K562 (cell line): ENCODE measurements around the gene SDK1. TPM values are rescaled to one million over a fixed set of nuclear protein-coding genes. Genes with fewer than 3 reads are reported as not detected.

Source experiments
- ATAC-seq: fragments of 200-7000 bp; cut with Tn5 transposase; 3 replicates; pipeline ENCODE4 v1.9.1; 2020; ENCODE audit warnings: moderate library complexity
- BruUV-seq: library from RNA; stranded (reverse); fragments of 400-500 nt; replicated peaks from 2 replicates; lab custom pipeline; 2021; lab: Mats Ljungman, UMichigan
- CTCF ChIA-PET: fragments of 300-600 bp; formaldehyde crosslinking; extraction: SDS; loops from one replicate; lab custom pipeline; 2021; ENCODE audit warnings: low intra/inter-chr PET ratio; lab: Yijun Ruan, JAX
- POLR2A ChIA-PET: fragments of 300-600, 350-650 bp; sonication (Branson Sonifier 250); formaldehyde crosslinking; extraction: SDS; loops from one replicate; lab custom pipeline; 2021; ENCODE audit warnings: antibody characterized with exemption, inconsistent platforms; lab: Yijun Ruan, JAX
- DNase-seq, 4 experiments: peaks; one replicate each; pipeline versions ENCODE4 v3.0.0 to v3.0.0-alpha.2; 2011 to 2018; ENCODE audit warnings: low spot score in 3 of 4, mixed read lengths in 3 of 4; ENCODE audit errors: extremely low read depth in 1 of 4
- FAIRE-seq: peaks from 2 replicates; lab custom pipeline; 2011; peaks lifted over from hg19 to GRCh38; lab: Jason Lieb, UNC
- H2AFZ ChIP-seq: 2 replicates; pipeline ENCODE4 v1.6.0; 2011; ENCODE audit warnings: low read depth, low read length, control low read depth, inconsistent platforms
- H3K27ac ChIP-seq: fragments of 200-600 bp; 3 replicates; pipeline ENCODE4 v1.8.0; 2011; ENCODE audit warnings: low read depth, mild to moderate bottlenecking, control low read depth, inconsistent platforms, low read length, moderate library complexity, mixed read lengths; ENCODE audit errors: extremely low read depth
- H3K27me3 ChIP-seq, 2 experiments: fragments of 300-600 bp in 1 of 2; 2 replicates in 1 of 2; 3 replicates in 1 of 2; pipeline versions ENCODE4 v1.6.0 to v1.8.0; 2011; ENCODE audit warnings: inconsistent platforms in 2 of 2, low read length in 2 of 2, mild to moderate bottlenecking in 1 of 2, mixed read lengths in 1 of 2, moderate library complexity in 1 of 2; ENCODE audit not compliant: control insufficient read depth in 2 of 2, insufficient read depth in 2 of 2
- H3K36me3 ChIP-seq: fragments of 300-600 bp; 3 replicates; pipeline ENCODE4 v1.8.0; 2011; ENCODE audit warnings: mild to moderate bottlenecking, low read length, inconsistent platforms; ENCODE audit not compliant: control insufficient read depth, insufficient read depth
- H3K4me1 ChIP-seq, 2 experiments: fragments of 200-600 bp in 1 of 2; replicated peaks in 1 of 2; 2 replicates in 1 of 2; 3 replicates in 1 of 2; pipeline versions ENCODE4 v1.5.1 to v1.8.0; 2011; ENCODE audit warnings: inconsistent platforms in 2 of 2, low read length in 2 of 2, mild to moderate bottlenecking in 1 of 2, mixed read lengths in 1 of 2, moderate library complexity in 1 of 2; ENCODE audit not compliant: control insufficient read depth in 2 of 2, insufficient read depth in 2 of 2
- H3K4me2 ChIP-seq: 2 replicates; pipeline ENCODE4 v1.6.1; 2011; ENCODE audit warnings: low read length, control low read depth, inconsistent platforms, mixed read lengths; ENCODE audit not compliant: insufficient read depth
- H3K4me3 ChIP-seq: fragments of 200-600 bp; sonication (generic), shearing (Covaris generic); 2 replicates; pipeline ENCODE4 v1.5.1; 2016; ENCODE audit warnings: control low read depth, inconsistent platforms
- H3K79me2 ChIP-seq: fragments of 200-600 bp; 3 replicates; pipeline ENCODE4 v1.8.0; 2011; ENCODE audit warnings: low read length, inconsistent platforms; ENCODE audit not compliant: control insufficient read depth, insufficient read depth
- H3K9ac ChIP-seq, 2 experiments: 2 replicates each; pipeline versions ENCODE4 v1.6.0 to v1.6.1; 2011; ENCODE audit warnings: low read depth in 2 of 2, low read length in 2 of 2, control low read depth in 1 of 2, inconsistent platforms in 1 of 2, mild to moderate bottlenecking in 1 of 2, mixed read lengths in 1 of 2; ENCODE audit not compliant: insufficient read depth in 1 of 2
- H3K9me1 ChIP-seq: one replicate; pipeline ENCODE4 v1.6.0; 2011; ENCODE audit warnings: inconsistent platforms, mild to moderate bottlenecking, low read length, moderate library complexity; ENCODE audit not compliant: control insufficient read depth, insufficient read depth
- H3K9me3 ChIP-seq: replicated peaks from 2 replicates; pipeline ENCODE4 v1.5.1; 2011; ENCODE audit warnings: low read depth, low read length, inconsistent platforms; ENCODE audit not compliant: control insufficient read depth, insufficient read depth
- H4K20me1 ChIP-seq: replicated peaks from 2 replicates; pipeline ENCODE4 v1.6.1; 2011; ENCODE audit warnings: low read length, inconsistent platforms, mixed read lengths; ENCODE audit not compliant: control insufficient read depth, insufficient read depth
- KAT2B ChIP-seq: IDR thresholded peaks from one replicate; pipeline ENCODE4 v1.6.1; 2012; ENCODE audit warnings: low read depth, mild to moderate bottlenecking, control low read depth, inconsistent platforms, low read length, moderate library complexity
- MCM7 ChIP-seq, 2 experiments: fragments of 450-650 bp; IDR thresholded peaks; 2 replicates each; pipeline ENCODE4 v1.6.1; 2016 to 2018
- NONO ChIP-seq, 2 experiments: fragments of 200-400 bp in 1 of 2; fragments of 450-650 bp in 1 of 2; formaldehyde crosslinking in 1 of 2; IDR thresholded peaks; 2 replicates each; pipeline ENCODE4 v1.6.1; 2017; ENCODE audit warnings: low read depth in 2 of 2, mild to moderate bottlenecking in 2 of 2, moderate library complexity in 2 of 2, low read length in 1 of 2
- POLR2AphosphoS5 ChIP-seq: IDR thresholded peaks from 2 replicates; pipeline ENCODE4 v1.6.1; 2011; ENCODE audit warnings: mild to moderate bottlenecking, low read depth, low read length, moderate library complexity; ENCODE audit not compliant: control insufficient read depth, insufficient read depth
- RERE ChIP-seq: sonication (generic); formaldehyde crosslinking; IDR thresholded peaks from 2 replicates; pipeline ENCODE4 v1.8.0; 2023; ENCODE audit warnings: missing genetic modification reagents, mild to moderate bottlenecking, borderline replicate concordance
- SMARCB1 ChIP-seq: IDR thresholded peaks from 2 replicates; pipeline ENCODE4 v1.6.1; 2011; ENCODE audit warnings: improper control_type of control experiment, low read depth; ENCODE audit not compliant: insufficient read length
- ZEB2 ChIP-seq: fragments of 450-650 bp; IDR thresholded peaks from 2 replicates; pipeline ENCODE4 v1.6.1; 2016
- ZNF507 ChIP-seq: conservative IDR thresholded peaks from 2 replicates; pipeline ENCODE4 v1.6.1; 2017; ENCODE audit warnings: missing genetic modification characterization, missing compliant biosample characterization
- ZNF780A ChIP-seq: fragments of 250-450 bp; sonication (Bioruptor Pico); IDR thresholded peaks from 2 replicates; pipeline ENCODE4 v1.5.0; 2021; ENCODE audit warnings: mild to moderate bottlenecking
- WGBS: fragments of 100-300 bp; shearing (Covaris generic); methylation state at CpG from one replicate; pipeline ENCODE4 v1.1.6; 2016; ENCODE audit warnings: low coverage, mixed read lengths; ENCODE audit not compliant: insufficient coverage; ENCODE audit errors: missing lambda C conversion rate; 5-methylcytosine and 5-hydroxymethylcytosine counted together
- in situ Hi-C: fragments of 300-500 bp; cut with MboI; formaldehyde crosslinking; loops from 4 replicates; pipeline ENCODE4 v1.15.0; 2018; ENCODE audit warnings: inconsistent platforms, mixed read lengths
- intact Hi-C: fragments of 100-400 bp; cut with micrococcal nuclease; formaldehyde crosslinking; loops from 2 replicates; pipeline ENCODE4 v1.14.2; 2022
- polyA plus RNA-seq, 8 experiments: library from polyadenylated mRNA; depleted of rRNA in 4 of 8; stranded (reverse) in 5 of 8; unstranded in 3 of 8; fragments of >200 nt; fragmentation: Nextera tagmentation in 2 of 8; fragmentation: Illumina TruSeq in 1 of 8; extraction: Ambion mirVana in 2 of 8; extraction: Trizol in 1 of 8; gene quantifications; 2 replicates each; pipeline versions ENCODE4 v1.2.1 to v1.2.3, GENCODE V29; 2011 to 2014; ENCODE audit warnings: inconsistent platforms in 1 of 8, missing spikeins in 1 of 8
- total RNA-seq, 7 experiments: library from RNA; depleted of rRNA in 6 of 7; stranded (reverse); fragments of >200 nt in 6 of 7; fragmentation: Illumina TruSeq in 2 of 7; extraction: Trizol in 2 of 7; gene quantifications; 2 replicates each; pipeline versions ENCODE4 v1.2.1 to v1.2.3, GENCODE V29; 2011 to 2021; ENCODE audit warnings: low replicate concordance in 1 of 7

Gene SDK1
- total and polyA plus RNA-seq, 9 of the 15 experiments (the other 6 are each of a cell fraction or from before 2014, with no cell fraction given), result 0.16 TPM; not detected in 8

- no peaks in the 10 kb centered on the region for H3K36me3 ChIP-seq
- TF ChIP-seq ZNF507, result no peak
- no peak for TF ChIP-seq POLR2AphosphoS5
- no peak for TF ChIP-seq MCM7 (IDR thresholded peaks at IDR 0.05)
- TF ChIP-seq NONO (IDR thresholded peaks at IDR 0.05; ENCODE audit: low read depth in 2 of 2, low read length in 1 of 2), result no peak
- TF ChIP-seq KAT2B, result no peak
- TF ChIP-seq ZEB2, result no peak
- TF ChIP-seq SMARCB1, result no peak
- TF ChIP-seq ZNF780A, result no peak
- TF ChIP-seq RERE, result no peak
- DNase-seq, result no peak
- in situ Hi-C loops (no loop called here), intact Hi-C loops (no loop called here)
- no peak for FAIRE-seq
- H3K79me2 ChIP-seq, result no peaks in the 10 kb centered on the region
- no peak for ATAC-seq
- no peaks in the 10 kb centered on the region for H3K4me1 ChIP-seq
- H3K27ac ChIP-seq, result no peak overlapping the region
- no TSS peak for BruUV-seq
- POLR2A ChIA-PET, result no interaction called here
- no peak overlapping the region for H3K4me2 ChIP-seq
- peaks cover 0 to 52% of the 10 kb centered on the region in 2 experiments; a peak in 4 of 5 replicates for H3K27me3 ChIP-seq
- CTCF ChIA-PET, result no interaction called here
- peaks cover 3% of the 10 kb centered on the region; the same call in 1 of the 2 replicates for H4K20me1 ChIP-seq
- H3K9ac ChIP-seq, result no peak overlapping the region
- H3K9me1 ChIP-seq, result no peaks in the 10 kb centered on the region
- no peak overlapping the region for H2AFZ ChIP-seq
- WGBS, result 0% methylated on average over 7 of the region's 7 CpGs
- H3K9me3 ChIP-seq, result no peaks in the 10 kb centered on the region
- no peak overlapping the region for H3K4me3 ChIP-seq
These were observed 769.2 kb downstream of the SDK1 start for GRCh38 chr7:4070214-4070613.
